ENCODE measurements around the gene SEPTIN10. TPM values are rescaled to one million over a fixed set of nuclear protein-coding genes. Genes with fewer than 3 reads are reported as not detected.

Gene SEPTIN10
- total and polyA plus RNA-seq, 7 donors = 20.6 to 39.8 (median 32.3) TPM

GRCh38 chr2:109535217-109535946, 78.4 kb downstream of the SEPTIN10 start:
- 37 to 56% (median 48%) methylated on average over 6 of the region's 6 CpGs for WGBS, 3 donors
- no peak for DNase-seq

GRCh38 chr2:109533823-109534222, 79.9 kb downstream of the SEPTIN10 start:
- intact Hi-C loops (cut with DNase I) = no loop called here
- DNase-seq (no peak), ATAC-seq (no peak)
- H3K27me3 ChIP-seq (ENCODE audit: insufficient read depth in 3 of 3, low read length in 2 of 3) = peaks cover 0 to 4% (median 0%) of the 10 kb centered on the region in 3 donors
- no peaks in the 10 kb centered on the region for H3K4me1 ChIP-seq
- no peak overlapping the region for H3K27ac ChIP-seq
- 70 to 78% (median 76%) methylated on average over 7 of the region's 7 CpGs for WGBS, 3 donors
- H3K4me3 ChIP-seq = no peak overlapping the region
- H3K36me3 ChIP-seq (ENCODE audit: insufficient read depth in 1 of 2, low read depth in 1 of 2) = no peaks in the 10 kb centered on the region
- no peaks in the 10 kb centered on the region for H3K9me3 ChIP-seq
- TF ChIP-seq CTCF (IDR thresholded peaks at IDR 0.05) = no peak

More at GRCh38 chr2:109535217-109535946, 78.4 kb downstream of the SEPTIN10 start:
- TF ChIP-seq CTCF (IDR thresholded peaks at IDR 0.05) = no peak
- ATAC-seq = no peak
- H3K4me1 ChIP-seq = no peaks in the 10 kb centered on the region
- no peaks in the 10 kb centered on the region for H3K9me3 ChIP-seq
- H3K36me3 ChIP-seq (ENCODE audit: insufficient read depth in 1 of 2, low read depth in 1 of 2) = no peaks in the 10 kb centered on the region
- intact Hi-C loops (cut with DNase I) = no loop called here
- peaks cover 0 to 11% (median 0%) of the 10 kb centered on the region in 3 donors for H3K27me3 ChIP-seq (ENCODE audit: insufficient read depth in 3 of 3, low read length in 2 of 3)
- no peak overlapping the region for H3K27ac ChIP-seq
- H3K4me3 ChIP-seq = no peak overlapping the region

- DNase-seq = no peak
- TF ChIP-seq CTCF (IDR thresholded peaks at IDR 0.05) = no peak
- Histone ChIP-seq H3K36me3 (ENCODE audit: insufficient read depth in 1 of 2, low read depth in 1 of 2) (no peaks in the 10 kb centered on the region), H3K27me3 (ENCODE audit: insufficient read depth in 3 of 3, low read length in 2 of 3) (peaks cover 0 to 4% (median 0%) of the 10 kb centered on the region in 3 donors), H3K27ac (no peak overlapping the region), H3K4me1 (no peaks in the 10 kb centered on the region), H3K9me3 (no peaks in the 10 kb centered on the region), H3K4me3 (no peak overlapping the region)
- WGBS, 3 donors = 94 to 96% (median 95%) methylated on average over 5 of the region's 5 CpGs
- intact Hi-C loops (cut with DNase I) = no loop called here
- no peak for ATAC-seq
Observed at GRCh38 chr2:109532728-109533076, 81.1 kb downstream of the SEPTIN10 start.

- intact Hi-C loops (cut with DNase I) = no loop called here
- Histone ChIP-seq H3K36me3 (ENCODE audit: insufficient read depth in 1 of 2, low read depth in 1 of 2) (no peaks in the 10 kb centered on the region), H3K4me3 (no peak overlapping the region), H3K9me3 (no peaks in the 10 kb centered on the region), H3K27ac (no peak overlapping the region), H3K4me1 (no peaks in the 10 kb centered on the region), H3K27me3 (ENCODE audit: insufficient read depth in 3 of 3, low read length in 2 of 3) (peaks cover 0 to 4% (median 0%) of the 10 kb centered on the region in 3 donors)
- no peak for ATAC-seq
- 93 to 95% (median 94%) methylated on average over 10 of the region's 10 CpGs for WGBS, 3 donors
- TF ChIP-seq CTCF (IDR thresholded peaks at IDR 0.05) = no peak
- no peak for DNase-seq
Observed at GRCh38 chr2:109531896-109532727, 81.7 kb downstream of the SEPTIN10 start.
